ENCODE results near the gene HSPA8. TPM values are rescaled to one million over a fixed set of nuclear protein-coding genes. Genes with fewer than 3 reads are reported as not detected.

Gene HSPA8
- total and polyA plus RNA-seq, 2 of the 13 experiments (the other 11 are each of a cell fraction or from before 2014, with no cell fraction given) = 936 to 2,151 TPM

DNA sequence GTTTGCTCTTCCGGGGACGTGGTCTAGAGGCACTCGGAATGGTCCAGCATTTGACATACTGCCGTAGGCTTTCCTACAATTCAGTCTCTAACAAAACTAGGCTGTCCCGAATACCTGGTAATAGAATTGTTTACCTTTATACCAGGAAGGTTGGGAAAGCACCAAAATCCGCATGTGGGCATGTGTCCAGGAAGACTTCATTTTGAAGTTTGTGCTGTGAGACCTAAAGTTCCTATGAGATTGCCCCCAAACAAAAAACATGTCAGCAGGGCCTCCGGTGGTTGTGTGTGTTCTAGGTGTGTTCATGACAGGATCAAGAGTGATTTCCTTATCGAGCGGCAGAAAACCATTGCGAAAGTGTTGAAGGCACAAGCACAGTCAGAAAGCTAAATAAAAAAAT is 26.1 kb downstream of the HSPA8 start:
- Histone ChIP-seq H3K79me2 (ENCODE audit: insufficient read depth, low read length) (no peaks in the 10 kb centered on the region), H3K9me3 (ENCODE audit: low read length) (no peaks in the 10 kb centered on the region), H2AFZ (ENCODE audit: low read length) (no peak overlapping the region), H4K20me1 (ENCODE audit: insufficient read depth, low read length) (no peaks in the 10 kb centered on the region), H3K27ac (ENCODE audit: extremely low read length, insufficient read depth, low read length) (no peak overlapping the region), H3K4me2 (ENCODE audit: low read depth, low read length) (no peak overlapping the region), H3K9ac (ENCODE audit: insufficient read depth, low read depth, low read length) (no peak overlapping the region), H3K36me3 (replicated peaks in 1 of 2; ENCODE audit: control insufficient read depth in 1 of 2, insufficient read depth in 2 of 2, low read length in 2 of 2) (no peaks in the 10 kb centered on the region), H3K4me1 (ENCODE audit: insufficient read depth, low read length) (no peaks in the 10 kb centered on the region), H3K27me3 (ENCODE audit: control insufficient read depth in 1 of 2, insufficient read depth in 2 of 2, low read length in 2 of 2) (no peaks in the 10 kb centered on the region), H3K4me3 (replicated peaks in 1 of 3; ENCODE audit: insufficient read depth in 1 of 3, low read depth in 2 of 3, low read length in 3 of 3) (no peak overlapping the region)
- no peak for DNase-seq (ENCODE audit: low spot score)
- 63% methylated on average over 10 of the region's 10 CpGs for WGBS (ENCODE audit: low lambda C conversion rate)
- TF ChIP-seq GFI1 (CRISPR knock-in tag; IDR thresholded peaks at IDR 0.05; ENCODE audit: borderline replicate concordance) (no peak), HOXA7 (CRISPR knock-in tag; IDR thresholded peaks at IDR 0.05) (no peak), ZNF564 (CRISPR knock-in tag; IDR thresholded peaks at IDR 0.05) (no peak), CREM (IDR thresholded peaks at IDR 0.05) (no peak), CREM (CRISPR knock-in tag; IDR thresholded peaks at IDR 0.05) (no peak), NAIF1 (CRISPR knock-in tag; IDR thresholded peaks at IDR 0.05; ENCODE audit: borderline replicate concordance) (no peak)
- TF ChIP-seq, protein P1, sequence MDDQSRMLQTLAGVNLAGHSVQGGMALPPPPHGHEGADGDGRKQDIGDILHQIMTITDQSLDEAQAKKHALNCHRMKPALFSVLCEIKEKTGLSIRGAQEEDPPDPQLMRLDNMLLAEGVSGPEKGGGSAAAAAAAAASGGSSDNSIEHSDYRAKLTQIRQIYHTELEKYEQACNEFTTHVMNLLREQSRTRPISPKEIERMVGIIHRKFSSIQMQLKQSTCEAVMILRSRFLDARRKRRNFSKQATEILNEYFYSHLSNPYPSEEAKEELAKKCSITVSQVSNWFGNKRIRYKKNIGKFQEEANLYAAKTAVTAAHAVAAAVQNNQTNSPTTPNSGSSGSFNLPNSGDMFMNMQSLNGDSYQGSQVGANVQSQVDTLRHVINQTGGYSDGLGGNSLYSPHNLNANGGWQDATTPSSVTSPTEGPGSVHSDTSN (CRISPR knock-in tag; IDR thresholded peaks at IDR 0.05; ENCODE audit: borderline replicate concordance) = no peak
- TF ChIP-seq, protein P2, sequence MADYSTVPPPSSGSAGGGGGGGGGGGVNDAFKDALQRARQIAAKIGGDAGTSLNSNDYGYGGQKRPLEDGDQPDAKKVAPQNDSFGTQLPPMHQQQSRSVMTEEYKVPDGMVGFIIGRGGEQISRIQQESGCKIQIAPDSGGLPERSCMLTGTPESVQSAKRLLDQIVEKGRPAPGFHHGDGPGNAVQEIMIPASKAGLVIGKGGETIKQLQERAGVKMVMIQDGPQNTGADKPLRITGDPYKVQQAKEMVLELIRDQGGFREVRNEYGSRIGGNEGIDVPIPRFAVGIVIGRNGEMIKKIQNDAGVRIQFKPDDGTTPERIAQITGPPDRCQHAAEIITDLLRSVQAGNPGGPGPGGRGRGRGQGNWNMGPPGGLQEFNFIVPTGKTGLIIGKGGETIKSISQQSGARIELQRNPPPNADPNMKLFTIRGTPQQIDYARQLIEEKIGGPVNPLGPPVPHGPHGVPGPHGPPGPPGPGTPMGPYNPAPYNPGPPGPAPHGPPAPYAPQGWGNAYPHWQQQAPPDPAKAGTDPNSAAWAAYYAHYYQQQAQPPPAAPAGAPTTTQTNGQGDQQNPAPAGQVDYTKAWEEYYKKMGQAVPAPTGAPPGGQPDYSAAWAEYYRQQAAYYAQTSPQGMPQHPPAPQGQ (CRISPR knock-in tag; IDR thresholded peaks at IDR 0.05; ENCODE audit: borderline replicate concordance) = no peak
- intact Hi-C loops (cut with micrococcal nuclease; ENCODE audit: unreplicated experiment) = no loop called here
- FAIRE-seq = no peak
- POLR2A ChIA-PET = no interaction called here
- in situ Hi-C loops (cut with HindIII; ENCODE audit: extremely low pct_ligation_motif_present, low pct_unique_long_range_greater_than_20kb) = loop anchor here (25.0 kb wide), 1 partner anchor 424 kb away; no protein-coding TSS in a partner anchor
- ATAC-seq = no peak
- CTCF ChIA-PET (ENCODE audit: low intra/inter-chr PET ratio, low total read pairs) = no interaction called here
- no TSS peak for BruUV-seq (replicated peaks)
